HG03135 (cell line): ENCODE results near the gene GNRH2.
"Not testable (repeated sequence)": the region's sequence is repeated elsewhere in the genome, so short reads cannot be mapped to it uniquely, and the experiment has no call there.

Source experiments
- ATAC-seq: cut with Tn5 transposase; IDR thresholded peaks from one replicate; pipeline ENCODE4 v1.9.1; 2021; ENCODE audit warnings: mild to moderate bottlenecking, moderate library complexity; ENCODE audit not compliant: unreplicated experiment

GNRH2 gene

DNA sequence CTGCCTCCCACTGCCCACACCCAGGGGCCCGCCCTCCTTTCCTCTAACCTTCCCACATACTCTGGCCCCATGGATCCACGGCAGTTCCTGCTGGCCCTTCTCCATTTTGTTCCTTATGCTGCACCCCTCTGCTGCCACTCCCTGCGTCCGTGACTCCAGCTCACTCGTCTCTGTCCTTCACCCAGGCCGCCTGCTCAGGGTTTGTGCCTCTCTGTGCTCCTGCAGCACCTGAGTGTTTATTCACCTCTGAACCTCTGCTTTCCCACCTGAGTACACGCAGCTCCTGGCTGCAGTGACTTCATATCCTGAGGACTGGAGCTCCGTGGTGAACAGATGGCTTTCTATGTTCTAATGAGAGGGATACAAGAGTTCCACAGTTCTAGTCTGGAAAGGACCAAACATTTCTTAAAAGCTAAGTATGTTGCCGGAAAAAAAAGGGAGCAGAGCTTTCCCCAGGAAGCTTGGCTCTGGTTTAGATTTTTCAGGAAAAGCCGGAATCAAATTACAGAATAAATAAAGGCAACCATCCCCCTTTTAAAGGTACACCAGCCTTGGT is 1.5 kb upstream of the GNRH2 start:
- ATAC-seq: no peak

- ATAC-seq: no peak
These were observed 797 bp upstream of the GNRH2 start for GRCh38 chr20:3042625-3043024.

DNA sequence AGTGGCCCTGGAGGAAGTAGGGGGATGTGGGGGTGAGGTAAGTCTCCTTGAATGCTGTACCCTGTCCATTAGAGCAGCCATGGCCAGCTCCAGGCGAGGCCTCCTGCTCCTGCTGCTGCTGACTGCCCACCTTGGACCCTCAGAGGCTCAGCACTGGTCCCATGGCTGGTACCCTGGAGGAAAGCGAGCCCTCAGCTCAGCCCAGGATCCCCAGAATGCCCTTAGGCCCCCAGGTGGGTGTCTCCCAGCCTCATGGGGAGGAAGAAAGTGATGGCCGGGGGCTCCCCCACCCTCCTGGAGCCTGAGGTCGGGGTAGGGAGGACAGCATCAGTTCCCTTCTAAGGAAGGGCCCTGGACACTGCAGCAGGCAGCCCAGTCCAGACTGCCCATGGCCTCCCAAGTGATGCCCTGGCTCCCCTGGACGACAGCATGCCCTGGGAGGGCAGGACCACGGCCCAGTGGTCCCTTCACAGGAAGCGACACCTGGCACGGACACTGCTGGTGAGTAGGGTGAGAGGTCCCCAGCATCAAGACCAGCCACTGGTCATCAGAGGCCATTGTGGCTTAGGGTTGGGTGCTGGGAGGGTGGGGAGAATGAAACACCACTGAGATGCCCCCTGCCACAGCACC is 1.0 kb downstream of the GNRH2 start:
- ATAC-seq: no peak

DNA sequence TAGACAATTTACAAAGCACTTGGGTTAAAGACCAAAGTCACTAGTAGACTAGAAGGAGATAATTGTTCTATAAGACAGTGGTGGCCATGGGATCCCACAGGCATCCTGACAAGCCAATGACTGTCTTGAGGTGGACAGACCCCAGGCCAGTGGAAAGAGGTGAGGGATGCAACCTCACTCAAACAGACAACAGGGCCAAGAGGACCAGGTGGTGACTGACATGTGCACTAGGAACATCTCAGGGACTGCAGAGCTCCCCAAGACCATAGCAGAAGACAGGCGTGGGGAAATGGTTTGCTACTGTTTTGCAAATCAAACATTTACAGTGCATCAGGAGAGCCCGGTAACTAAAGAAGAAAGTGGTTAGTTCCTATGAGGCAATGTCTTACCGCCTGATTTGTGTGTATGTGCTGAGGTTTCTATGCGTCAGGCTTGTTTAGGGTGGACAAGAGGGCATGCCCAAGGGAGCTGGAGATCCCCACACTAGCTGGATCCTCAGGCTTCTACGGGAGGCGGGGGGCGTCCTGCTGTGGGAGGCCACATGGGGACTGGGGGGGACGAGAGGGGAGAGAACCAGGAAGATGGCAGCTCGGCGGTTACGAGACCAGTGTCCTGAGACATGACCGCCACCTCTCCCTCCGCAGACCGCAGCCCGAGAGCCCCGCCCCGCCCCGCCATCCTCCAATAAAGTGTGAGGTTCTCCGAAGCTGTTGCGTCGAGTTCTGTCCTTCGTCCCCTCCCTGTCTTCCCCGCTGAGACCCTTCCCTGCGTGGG is 1.8 kb downstream of the GNRH2 start:
- peak; percentile 41 for ATAC-seq

- ATAC-seq: peak; percentile 87
These were observed 2.6 kb downstream of the GNRH2 start, which contains the start of gene MRPS26 for GRCh38 chr20:3045816-3046676. MRPS26 (plus strand) TSS chr20:3046052; CDS start chr20:3046069, 17 bp downstream.

DNA sequence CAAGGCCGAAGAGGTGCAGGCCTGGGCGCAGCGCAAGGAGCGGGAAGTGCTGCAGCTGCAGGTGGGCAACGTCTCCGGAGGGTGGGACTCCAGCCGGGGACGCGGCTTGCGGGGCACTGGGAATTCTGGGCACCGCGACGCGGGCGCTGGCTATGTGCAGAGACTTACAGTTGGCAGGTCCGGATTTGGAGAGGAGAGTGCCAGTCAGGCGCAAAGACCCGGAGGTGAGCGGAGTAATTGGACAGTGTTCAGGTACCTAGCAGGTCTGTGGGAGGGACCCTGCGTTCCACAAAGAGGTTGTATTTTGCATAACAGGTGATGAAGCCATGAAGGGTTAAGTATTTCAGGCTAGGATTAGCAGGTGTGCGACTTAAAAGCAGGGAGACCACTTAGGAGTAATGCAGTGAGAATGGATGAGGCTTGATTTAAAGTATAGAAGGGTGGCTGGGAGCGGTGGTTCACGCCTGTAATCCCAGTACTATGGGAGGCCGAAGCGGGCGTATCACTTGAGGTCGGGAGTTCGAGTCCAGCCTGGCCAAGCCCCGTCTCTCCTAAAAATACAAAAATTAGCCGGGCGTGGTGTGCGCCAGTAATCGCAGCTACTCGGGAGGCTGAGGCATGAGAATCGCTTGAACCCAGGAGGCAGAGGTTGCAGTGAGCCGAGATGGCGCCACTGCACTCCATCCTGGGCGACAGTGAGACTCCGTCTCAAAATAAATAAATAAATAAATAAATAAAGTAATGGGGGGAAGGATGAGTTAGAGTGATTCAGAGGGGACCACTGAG is 3.4 kb downstream of the GNRH2 start:
- no peak for ATAC-seq

GRCh38 chr20:3047486-3048419 is 4.3 kb downstream of the GNRH2 start:
- ATAC-seq: no peak

- ATAC-seq: no peak
These were observed 8.1 kb downstream of the GNRH2 start for GRCh38 chr20:3051385-3052019.

DNA sequence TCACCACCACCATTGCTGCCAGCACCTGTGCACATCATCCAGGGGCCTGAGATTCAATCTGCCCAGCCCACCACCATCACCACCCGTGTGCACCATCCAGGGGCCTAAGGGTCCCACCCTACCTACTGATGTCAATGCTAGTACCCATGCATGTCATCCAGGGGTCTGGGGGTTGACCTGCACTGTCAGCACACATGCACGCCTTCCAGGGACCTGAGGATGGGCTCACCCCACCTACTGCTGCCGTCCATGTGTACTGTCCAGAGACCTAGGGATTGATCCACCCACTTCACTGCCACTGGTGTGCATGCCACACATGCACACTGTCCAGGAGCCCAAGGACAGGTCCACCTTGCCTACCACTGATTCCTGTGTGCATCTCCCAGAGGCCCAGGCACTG is 16.1 kb downstream of the GNRH2 start:
- no peak for ATAC-seq

DNA sequence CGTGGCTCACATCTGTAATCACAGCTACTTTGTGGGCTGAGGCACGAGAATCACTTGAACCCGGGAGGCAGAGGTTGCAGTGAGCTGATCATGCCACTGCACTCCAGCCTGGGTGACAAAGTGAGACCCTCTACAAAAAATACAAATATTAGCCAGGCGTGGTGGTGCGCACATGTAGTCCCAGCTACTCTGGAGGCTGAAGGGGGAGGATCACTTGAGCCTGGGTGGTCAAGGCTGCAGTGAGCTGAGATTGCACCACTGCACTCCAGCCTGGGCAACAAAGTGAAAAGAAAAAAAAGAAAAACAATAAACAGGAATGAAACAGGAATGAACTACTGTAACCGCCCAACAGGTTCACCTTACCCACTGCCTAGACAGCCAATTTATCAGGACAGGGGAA is 20.7 kb downstream of the GNRH2 start:
- ATAC-seq: not testable (repeated sequence)

DNA sequence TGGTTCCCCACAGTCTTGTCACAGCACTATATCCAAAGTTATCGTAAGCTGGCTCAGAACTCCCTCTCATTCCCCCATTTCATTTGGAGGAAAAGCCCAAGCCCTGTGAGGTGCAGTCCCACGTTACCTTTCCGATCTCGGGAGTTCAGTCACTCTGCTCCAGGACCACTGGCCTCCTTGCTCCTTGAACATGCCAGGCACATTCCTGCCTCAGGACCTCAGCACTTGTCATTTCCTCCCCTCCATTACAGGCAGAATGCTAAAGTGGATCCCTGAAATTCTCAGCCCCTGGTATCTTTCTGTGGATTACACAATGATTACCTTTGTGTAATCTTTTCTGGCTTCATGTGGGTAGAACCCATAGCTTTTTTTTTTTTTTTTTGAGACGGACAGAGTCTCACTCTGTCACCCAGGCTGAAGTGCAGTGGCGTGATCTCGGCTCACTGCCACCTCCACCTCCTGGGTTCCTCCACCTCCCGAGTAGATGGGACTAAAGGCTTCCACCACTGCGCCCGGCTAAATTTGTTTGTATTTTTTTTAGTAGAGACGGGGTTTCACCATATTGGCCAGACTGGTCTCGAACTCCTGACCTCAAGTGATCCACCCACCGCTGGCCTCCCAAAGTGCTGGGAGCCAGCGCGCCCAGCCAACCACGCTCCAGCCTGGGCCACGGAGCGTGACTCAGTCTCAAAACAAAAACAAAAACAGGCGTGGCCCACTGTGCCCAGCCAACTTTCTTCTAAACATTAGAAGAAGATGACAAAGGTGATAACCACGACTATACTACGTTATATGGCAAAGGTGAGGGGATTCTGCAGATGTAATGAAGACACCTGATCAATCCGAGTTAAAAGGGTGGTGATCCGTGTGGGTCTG is 24.0 kb downstream of the GNRH2 start:
- ATAC-seq: no peak

DNA sequence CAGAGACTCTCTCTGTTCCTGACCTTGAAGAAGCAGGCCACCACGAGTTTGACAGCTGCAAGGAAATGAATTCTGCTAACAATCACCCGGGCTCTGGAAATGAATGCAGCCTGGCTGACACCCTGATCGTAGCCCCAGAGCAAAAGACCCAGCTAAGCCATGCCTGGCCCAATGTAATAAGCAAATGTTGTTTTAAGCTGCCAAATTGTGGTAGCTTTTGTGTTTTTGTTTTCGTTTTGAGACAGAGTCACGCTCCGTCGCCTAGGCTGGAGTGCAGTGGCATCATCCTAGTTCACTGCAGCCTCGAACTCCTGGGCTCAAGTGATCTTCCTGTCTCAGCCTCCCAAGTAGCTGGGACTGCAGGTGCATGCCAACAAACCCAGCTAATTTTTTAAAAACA is 24.7 kb downstream of the GNRH2 start:
- ATAC-seq: no peak

DNA sequence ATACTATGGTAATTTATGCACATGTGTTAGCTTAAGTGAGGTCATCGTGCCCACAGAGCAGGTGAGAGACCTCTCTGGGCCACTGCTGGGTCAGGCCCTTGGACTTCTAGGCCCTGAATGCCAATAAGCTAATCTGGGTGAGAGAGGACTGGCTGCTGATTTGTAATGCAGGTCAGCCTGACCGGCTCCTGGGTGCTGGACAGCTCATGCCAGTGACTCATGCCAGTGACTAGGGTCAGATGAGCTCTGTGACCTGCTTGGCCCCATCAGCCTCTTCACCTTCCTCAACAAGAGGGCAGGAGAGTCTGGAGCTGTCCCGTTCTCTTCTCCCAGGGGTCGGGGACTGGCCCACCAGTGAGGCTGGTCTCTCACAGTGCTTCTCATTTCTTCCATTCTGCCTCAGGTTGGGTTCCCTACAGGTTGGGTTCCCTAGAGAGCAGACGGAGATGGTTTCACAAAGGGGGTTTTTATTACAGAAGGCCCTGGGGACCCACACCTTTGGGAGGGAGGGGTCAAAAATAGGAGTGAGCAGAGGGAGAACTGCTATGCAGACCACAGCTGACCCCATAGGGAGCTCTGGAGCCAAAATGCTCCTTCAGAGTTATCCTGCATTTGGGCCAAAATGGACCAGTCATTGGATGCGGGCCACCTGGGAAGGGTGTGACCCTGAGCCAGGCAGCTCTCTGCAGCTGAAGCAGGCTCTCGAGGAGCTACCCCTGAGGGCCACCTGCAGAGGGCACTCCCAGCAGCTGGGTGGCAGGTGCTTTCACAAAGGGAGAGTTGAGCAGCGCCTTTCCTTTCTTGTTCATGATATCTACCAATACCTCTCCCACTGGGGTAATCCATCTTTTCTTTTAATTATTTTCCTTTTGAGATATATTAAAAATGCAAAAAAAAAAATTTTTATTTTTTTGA is 25.8 kb downstream of the GNRH2 start:
- ATAC-seq: no peak

- ATAC-seq: no peak
These were observed 27.3 kb downstream of the GNRH2 start for GRCh38 chr20:3070725-3071124.

- ATAC-seq: no peak
These were observed 27.8 kb downstream of the GNRH2 start for GRCh38 chr20:3071266-3071609.

DNA sequence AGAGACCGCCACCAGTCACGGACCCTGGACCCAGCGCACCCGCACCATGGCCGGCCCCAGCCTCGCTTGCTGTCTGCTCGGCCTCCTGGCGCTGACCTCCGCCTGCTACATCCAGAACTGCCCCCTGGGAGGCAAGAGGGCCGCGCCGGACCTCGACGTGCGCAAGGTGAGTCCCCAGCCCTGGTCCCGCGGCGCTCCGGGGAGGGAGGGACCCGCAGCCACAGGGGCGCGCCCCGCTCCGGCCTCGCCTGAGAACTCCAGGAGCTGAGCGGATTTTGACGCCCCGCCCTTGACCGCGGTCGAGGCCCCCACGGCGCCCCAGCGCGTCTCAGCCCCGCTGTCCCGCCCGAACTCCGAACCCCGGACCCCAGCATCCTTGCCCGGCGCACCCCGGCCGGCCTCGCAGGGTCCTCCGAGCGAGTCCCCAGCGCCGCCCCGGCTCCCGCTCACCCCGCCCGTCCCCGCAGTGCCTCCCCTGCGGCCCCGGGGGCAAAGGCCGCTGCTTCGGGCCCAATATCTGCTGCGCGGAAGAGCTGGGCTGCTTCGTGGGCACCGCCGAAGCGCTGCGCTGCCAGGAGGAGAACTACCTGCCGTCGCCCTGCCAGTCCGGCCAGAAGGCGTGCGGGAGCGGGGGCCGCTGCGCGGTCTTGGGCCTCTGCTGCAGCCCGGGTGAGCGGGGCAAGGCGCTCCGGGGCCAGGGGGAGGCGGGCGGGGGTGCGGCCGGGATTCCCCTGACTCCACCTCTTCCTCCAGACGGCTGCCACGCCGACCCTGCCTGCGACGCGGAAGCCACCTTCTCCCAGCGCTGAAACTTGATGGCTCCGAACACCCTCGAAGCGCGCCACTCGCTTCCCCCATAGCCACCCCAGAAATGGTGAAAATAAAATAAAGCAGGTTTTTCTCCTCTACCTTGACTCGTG is 28.4 kb downstream of the GNRH2 start, which contains the start of gene OXT:
Gene OXT (plus strand): TSS at position 11 of the 920 bp plus-strand sequence. CDS start 36 bp downstream, at position 47.
- ATAC-seq: no peak
